HG02870 (cell line): ENCODE measurements around the gene HVCN1.
A peak's percentile ranks its signal among the peaks of the same experiment; 100 is the strongest.
"Not testable (repeated sequence)": the region's sequence is repeated elsewhere in the genome, so short reads cannot be mapped to it uniquely, and the experiment has no call there.

Source experiments
- ATAC-seq: cut with Tn5 transposase; IDR thresholded peaks from one replicate; pipeline ENCODE4 v1.9.1; 2021; ENCODE audit warnings: mild to moderate bottlenecking, moderate library complexity; ENCODE audit not compliant: unreplicated experiment

The HVCN1 gene

DNA sequence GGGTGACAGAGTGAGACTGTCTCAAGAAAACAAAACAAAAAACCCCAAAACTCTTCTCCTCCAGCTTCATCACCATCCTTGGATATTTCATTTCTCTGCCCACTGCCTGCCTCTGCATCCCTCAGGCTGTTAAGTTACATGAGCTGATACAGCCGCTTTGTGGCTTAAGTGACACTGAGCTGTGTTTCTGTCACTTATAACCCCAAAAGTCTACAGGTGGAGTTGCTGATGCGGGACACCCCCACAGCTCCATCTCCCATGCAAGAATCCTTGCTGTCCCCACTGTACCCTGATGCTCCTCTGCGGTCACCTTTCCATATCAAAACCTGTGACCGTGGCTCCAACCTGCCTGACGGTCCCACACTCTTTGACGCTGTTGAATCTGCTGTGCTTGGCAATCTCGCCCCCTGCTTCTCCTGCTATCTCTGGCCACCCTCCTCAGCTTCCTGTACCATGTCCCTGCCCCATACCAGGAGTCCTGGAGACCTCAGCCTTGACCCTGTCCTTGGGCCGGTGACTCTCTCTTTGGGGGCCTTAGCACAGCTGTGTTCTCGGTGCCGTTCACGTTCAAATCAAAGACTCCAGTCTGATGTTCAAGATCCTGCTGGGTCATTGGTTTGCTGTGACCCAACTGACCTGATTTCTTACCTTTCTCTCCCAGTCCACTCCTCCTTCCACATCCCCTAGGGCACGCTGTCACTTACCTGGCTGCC, 20.3 kb downstream of the HVCN1 start:
- ATAC-seq = no peak

DNA sequence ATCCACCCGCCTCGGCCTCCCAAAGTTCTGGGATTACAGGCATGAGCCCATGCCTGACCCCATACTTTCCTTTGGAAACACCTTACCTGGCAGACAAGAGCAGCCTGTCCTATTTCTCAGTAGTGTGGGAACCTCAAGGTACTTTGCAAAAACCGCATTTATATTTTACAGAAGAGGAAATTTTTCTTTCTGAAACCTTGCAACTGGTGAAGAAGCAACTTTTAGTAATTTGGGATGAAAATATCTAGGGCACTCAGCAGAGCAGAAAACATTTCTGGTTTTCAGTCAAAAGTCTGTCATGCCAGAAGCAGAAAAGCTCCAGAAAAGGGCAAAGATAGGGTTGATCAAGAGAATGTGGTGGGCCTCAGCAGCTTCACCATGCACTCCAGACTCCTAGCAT, 21.2 kb downstream of the HVCN1 start:
- ATAC-seq = no peak

DNA sequence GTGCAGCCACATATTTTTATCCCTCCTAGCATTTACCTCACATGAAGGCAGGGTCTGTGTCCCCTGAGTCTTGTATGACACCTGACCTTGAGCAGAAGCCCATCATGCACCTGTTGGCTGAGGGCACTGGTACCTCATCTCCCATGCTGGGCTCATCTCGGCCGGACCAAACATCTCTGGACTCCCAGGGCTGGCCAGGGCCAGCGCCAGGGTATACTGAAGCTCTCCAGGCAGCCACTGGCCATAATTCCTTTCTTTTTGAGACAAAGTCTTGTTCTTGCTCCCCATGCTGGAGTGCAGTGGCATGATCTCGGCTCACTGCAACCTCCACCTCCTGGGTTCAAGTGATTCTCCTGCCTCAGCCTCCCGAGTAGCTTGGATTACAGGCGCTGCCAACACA, 22.0 kb downstream of the HVCN1 start:
- no peak for ATAC-seq

DNA sequence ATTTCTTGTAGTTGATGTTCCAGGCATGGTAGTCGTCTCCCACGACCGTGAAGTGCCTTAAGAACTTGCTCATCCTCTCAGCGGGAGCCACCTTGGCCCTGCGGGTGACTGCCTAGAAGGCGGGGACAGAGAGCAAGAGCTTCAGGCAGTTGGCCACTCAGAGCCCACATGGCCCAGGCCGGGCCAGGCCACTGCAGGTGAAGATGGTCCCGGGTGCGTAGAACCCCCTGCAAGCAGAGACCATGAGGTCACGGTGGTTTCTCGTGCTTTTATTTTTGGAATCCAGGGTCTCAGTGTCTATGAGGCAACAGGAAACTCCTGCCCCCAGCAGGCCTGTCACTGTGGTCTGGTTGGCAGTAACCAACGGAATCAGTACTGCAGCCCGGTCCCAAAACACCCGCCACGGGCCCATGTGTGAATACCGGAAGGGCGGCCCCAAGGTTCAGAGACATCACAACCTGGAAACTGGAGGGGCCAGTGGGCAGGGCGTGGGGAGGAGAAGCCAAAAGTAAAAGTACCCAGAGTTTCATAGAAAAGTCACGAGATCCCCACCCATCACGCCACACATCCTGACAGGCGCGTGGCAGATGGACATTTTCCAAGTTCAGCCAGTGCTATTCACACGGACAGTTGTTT, 27.5 kb downstream of the HVCN1 start:
- peak; percentile 79 for ATAC-seq

DNA sequence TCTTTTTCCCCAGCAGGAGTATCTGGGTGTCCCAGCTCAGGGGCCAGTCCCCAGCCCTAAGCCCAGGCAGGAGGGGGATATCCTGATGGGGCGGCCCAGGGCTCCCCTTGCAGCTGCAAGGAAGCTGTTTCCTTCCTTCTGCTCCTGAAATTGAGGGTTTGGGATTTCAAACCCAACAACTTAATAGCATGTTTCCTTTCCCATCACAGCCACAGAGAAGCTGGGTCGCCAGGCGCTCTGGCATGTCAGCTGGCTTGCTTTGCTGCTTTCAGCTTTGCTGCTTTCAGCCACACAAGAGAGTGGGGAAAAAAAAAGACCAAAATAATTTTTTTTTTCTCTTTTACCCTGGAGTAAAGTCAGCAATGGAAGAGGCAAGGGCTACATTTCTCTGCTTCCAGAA, 30.0 kb downstream of the HVCN1 start:
- ATAC-seq = no peak

DNA sequence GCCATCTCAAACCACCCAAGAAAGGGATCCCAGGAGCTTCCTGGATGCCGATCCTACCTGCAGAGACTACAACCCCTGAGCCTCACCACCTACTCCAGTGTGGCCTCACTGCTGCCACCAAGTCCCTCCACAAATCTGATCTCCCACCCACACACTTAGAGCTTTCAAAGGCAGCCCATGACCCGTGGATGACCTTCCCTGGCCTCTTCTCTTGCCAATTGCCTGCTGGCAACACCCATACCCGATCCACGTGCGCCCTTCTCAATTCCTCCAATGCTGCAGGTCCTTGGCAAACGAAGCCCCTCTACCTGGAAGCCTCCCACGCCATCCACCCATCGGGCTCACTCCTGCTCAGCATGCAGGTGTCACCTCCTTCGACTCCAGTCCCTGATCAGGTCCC, 30.7 kb downstream of the HVCN1 start:
- no peak for ATAC-seq

DNA sequence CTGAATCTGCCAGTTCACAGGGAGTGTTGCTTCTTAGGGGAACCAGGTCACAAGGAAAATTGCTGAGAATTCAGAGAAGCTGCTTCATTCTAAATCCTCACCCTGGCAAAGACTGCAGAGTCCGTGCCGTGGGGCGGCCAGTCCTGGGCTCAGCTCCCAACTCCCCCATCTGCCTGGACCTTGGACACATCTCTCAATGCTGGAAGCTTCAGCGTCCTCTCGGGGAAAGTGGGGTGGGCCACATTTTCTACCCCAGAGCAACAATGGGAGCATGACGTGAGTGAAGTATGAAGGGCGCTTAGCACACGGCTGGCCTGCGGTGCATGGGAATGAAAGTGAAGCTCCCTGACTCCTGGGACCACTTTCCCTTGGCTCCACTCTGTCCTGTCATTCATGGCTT, 31.2 kb downstream of the HVCN1 start:
- ATAC-seq = no peak

- no peak for ATAC-seq
These were observed 32.8 kb downstream of the HVCN1 start for GRCh38 chr12:110656071-110656655.

DNA sequence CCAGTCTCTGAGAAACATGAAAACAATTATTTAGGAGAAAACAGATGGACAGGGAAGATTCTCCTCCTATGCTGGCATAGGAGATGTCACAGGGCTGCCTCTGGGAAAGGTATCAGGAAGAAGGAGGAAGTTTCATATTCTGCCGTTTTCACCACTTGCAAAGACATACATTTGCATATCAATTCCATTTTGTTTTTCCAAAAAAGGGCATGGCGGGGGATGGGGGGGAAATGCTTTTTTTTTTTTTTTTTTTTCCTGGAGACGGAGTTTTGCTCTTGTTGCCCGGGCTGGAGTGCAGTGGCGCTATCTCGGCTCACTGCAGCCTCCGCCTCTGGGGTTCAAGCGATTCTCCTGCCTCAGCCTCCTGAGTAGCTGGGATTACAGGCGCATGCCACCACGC, 34.7 kb downstream of the HVCN1 start:
- not testable (repeated sequence) for ATAC-seq

- ATAC-seq = no peak
These were observed 39.5 kb downstream of the HVCN1 start for GRCh38 chr12:110649341-110649847.

- no peak for ATAC-seq
These were observed 41.3 kb downstream of the HVCN1 start for GRCh38 chr12:110647631-110648040.

DNA sequence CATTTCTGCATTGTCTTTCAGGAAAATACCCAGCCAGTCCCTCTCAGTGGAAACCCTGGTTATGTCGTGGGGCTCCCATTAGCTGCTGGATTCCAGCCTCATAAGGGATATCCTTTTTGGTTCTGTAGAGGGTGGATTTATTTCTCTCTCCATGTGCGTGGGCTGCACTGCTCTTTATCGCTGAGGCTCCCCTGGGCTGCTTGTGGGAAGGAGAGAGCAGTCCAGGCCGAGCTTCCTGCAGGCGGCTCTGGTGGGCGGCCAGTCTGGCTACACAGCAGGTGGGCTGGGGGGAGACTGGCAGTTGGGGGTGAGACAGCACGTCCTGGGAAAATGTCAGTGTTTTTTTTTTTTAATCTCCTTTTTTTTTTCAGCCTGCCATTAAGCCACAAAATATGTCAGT, 47.4 kb downstream of the HVCN1 start:
- ATAC-seq = no peak

DNA sequence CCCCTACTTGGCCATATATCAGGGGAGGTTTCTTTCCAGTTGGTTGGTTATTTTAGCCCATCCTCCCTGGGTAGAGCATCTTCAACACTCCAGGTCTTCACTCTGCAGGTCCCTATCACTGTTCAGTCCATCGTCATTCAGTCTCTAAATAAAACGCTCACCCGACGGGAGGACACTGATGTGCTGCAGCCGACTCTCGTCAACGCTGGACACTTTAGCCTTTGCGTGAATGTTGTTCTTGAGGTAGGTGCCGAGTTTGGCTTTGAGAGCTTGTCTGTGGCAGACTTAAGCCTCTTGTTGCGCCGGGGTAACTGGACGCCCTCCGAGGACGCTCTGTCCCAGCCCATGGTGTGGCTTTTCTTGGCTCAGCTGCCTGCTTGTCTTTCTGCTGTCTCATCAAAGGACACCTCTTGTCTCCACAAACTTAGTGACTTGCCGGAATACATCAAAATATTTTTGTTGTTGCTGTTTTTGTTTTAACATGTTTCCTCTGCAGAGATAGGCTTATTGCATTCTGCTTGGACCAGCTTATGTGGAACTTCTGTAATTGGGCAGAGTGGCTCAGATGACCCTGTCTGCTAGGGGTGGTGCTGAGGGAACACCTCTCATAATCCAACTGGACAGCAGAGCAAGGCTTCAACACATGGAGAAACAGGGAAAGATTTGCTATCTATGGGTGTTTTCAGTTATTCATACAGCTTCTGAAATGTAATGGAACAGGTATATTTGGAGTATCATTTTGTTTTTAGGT, 48.5 kb downstream of the HVCN1 start:
- ATAC-seq = no peak

DNA sequence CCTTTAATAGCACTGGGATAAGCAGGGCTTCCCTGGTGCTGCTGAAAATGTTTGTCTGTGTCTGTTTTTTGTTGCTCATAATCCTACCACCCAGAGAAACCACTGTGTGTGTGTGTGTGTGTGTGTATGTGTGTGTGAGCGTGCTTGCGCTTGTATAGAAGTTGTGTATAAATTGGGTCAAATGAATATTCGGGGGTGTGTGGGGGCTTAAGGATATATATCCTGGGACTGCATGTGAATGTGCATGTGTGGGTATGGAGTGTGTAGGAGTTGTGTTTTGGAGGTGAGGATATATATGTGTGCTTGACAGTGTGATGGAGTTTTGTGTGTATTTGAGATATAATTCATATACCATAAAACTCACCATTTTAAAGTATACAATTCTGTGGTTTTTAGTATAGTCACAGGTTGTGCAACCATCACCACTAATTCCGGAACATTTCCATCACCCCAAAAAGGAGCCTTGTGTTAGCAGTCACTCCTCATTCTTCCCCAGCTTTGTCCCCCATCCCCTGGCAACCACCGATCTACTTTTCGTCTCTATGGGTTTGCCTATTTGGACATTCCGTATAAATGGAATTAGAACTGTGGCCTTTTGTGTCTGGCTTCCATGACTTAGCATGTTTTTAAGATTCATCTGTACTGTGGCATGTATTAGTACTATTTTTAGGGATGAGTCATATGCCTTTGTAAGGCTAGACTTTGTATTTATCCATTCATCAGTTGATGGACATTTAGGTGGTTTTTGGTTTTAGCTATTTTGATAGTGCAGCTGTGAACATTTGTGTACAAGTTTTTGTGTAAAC, 49.4 kb downstream of the HVCN1 start:
- no peak for ATAC-seq

DNA sequence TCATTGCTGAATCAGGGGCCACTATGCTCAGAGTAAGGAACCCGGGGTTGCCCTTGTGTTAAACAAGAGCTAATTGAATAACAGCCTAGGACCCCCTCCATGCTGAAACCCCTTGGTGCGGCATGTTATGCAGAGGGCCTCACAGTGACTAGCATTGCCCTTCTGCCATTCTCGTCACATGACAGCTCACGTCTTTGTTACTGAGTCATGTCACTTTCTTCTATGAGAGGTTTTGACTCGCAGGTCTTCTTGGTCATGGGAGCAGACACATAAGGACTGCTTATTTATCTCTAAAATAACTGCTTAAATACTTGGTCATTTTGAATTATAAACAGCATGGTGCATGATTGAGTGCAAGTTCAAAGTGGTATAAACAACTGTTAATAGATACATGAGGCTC, 50.1 kb downstream of the HVCN1 start:
- no peak for ATAC-seq

DNA sequence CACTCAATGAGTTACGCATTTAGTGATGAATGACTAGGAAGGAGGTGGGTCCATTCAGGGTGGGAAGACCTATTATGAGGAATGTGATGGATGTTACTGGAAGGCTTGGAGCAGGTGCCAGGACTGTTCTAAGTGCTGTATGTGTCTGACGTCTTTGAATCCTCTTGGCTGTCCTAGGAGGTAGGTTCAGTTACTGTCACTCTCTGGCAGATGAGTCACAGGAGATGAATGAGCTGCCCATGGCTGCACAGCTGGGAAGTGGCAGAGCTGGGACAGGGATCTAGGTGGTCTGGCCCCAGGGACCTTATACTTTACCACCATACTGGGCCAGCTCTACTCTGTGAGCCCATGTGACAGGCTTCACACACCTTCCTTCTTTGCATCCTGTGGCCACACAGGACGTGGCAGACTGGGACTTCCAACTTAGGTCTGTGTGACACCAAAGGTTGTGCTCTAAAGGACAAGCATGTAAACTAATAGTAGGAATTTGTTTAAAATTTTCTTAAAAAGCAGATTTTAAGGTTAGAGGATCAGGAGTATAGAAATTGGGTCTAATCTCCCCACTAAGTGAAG, 51.0 kb downstream of the HVCN1 start:
- ATAC-seq = no peak

- no peak for ATAC-seq
These were observed 52.4 kb downstream of the HVCN1 start for GRCh38 chr12:110636516-110636915.

DNA sequence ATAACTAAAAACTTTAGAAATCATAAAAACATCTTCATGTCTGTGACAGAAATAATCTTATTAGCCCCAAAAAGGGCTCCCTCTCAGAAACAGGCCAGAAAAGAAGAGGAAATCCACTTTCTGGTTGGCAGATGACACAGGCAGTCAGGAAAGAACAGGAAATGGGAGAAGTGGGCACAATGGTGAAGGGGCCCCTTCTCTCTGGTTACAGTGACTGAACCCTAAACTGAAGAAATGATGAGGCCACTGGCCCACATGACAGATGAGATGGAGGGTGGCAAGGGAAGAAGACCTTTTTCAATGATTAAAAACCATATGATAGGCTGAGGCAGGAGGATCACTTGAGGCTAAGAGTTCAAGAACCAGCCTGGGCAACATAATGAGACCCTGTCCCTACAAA, 53.9 kb downstream of the HVCN1 start:
- no peak for ATAC-seq

- no peak for ATAC-seq
These were observed 61.3 kb downstream of the HVCN1 start for GRCh38 chr12:110627500-110628195.

GRCh38 chr12:110622582-110622981, 66.3 kb downstream of the HVCN1 start:
- no peak for ATAC-seq
